ENCODE results near the gene PRPF38B.

The PRPF38B gene

DNA sequence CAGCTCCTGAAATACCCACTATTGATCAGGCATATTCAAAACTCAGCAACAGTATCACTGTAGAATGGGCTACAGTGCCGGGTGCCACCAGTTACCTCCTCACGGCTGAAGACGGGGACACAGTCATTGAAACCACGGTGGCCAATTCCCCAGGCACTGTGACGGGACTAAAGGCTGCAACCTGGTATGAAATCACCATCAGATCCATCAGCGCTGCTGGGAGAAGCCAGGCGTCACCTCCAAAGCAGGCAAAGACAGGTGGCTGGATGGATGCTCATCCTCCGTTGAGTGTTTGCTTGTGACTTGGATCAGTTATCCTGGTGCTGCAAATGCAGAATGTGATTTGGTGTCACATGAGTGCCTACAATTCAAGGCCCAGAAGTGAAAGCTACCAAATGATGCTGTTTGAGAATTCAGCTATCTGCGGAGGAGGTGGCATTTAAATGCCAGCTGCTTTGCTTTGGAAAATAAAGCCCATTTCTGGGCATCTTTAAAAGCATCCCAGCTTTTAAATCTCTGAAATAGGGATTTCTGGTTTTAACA, 25.7 kb downstream of the PRPF38B start:
- DNase-seq (ENCODE audit: low read depth in 2 of 2) = no peak

DNA sequence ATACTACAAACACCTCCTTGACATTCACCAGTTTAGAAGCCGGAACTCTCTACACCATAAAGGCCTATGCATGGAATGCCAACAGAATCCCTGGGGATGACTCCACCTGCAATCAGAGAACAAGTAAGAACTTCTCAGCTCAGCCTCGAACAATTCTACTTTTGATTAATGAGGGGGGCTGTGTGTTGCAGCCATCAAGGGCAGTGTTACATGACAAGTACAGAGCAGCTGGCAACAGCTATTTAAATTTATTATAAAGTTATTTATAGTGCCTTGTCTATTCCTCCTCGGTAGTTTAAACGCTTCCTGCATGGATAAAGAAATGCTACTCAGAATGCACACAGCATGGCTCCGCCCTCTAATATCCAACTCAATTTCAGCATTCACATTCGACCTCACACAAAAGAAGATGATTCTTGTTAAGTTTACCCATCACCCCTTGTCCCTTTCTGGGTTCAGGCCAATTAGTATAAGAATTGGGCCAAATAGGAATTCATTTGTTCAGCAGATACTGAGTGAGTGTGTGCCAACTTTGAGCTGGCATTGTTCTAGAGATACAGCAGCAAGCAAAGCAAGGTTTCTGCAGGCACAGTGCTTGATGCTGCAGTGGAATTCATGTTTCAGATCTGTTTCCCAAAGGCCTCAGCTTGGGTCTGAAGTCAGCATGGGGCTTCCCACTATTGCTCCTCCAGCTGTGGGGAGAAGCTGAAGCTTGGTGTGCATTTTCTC, 27.0 kb downstream of the PRPF38B start:
- no peak for DNase-seq (ENCODE audit: low read depth in 2 of 2)

- no peak for DNase-seq (ENCODE audit: low read depth in 2 of 2)
These were observed 27.7 kb downstream of the PRPF38B start for GRCh38 chr1:108719656-108720435.

- DNase-seq (ENCODE audit: low read depth in 2 of 2) = no peak
These were observed 30.2 kb downstream of the PRPF38B start for GRCh38 chr1:108722292-108722691.

GRCh38 chr1:108725906-108726305, 33.8 kb downstream of the PRPF38B start:
- DNase-seq (ENCODE audit: low read depth in 2 of 2) = no peak

GRCh38 chr1:108728327-108728923, 36.3 kb downstream of the PRPF38B start:
- no peak for DNase-seq (ENCODE audit: low read depth in 2 of 2)

DNA sequence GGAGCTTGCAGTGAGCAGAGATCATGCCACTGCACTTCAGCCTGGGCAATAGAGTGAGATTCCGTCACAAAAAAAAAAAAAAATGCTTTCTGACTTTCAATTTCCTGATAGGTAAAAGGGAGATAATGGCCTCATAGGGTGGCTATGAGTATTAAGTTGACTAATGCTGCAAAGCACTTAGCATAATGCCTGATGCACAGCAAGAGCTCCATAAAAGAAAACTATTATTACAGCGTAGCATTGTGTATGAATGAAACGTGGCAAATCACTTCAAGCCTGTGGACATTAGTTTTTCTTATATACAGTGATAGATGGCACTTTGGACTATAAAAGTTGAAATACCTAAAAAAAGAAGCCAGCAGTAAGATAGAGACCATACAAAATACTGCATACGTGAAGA, 37.4 kb downstream of the PRPF38B start:
- DNase-seq (ENCODE audit: low read depth in 2 of 2) = no peak

DNA sequence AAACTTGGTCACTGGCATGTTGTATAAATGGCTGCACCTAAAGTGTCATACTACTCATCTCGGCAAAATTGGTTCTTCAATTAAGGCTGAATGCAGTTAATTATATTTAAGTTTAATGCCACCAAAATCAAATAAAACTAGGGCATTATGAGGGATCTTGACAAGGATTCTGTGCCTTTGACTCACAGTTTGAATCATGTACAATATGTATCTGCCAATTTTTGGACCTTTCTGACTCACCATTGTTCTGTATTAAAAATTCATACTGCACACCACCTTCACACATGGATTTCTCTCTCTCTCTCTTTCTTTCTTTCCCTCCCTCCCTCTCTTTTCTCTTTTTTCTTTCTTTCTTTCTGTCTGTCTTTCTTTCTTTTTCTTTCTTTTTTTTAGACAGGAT, 40.3 kb downstream of the PRPF38B start:
- no peak for DNase-seq (ENCODE audit: low read depth in 2 of 2)

DNA sequence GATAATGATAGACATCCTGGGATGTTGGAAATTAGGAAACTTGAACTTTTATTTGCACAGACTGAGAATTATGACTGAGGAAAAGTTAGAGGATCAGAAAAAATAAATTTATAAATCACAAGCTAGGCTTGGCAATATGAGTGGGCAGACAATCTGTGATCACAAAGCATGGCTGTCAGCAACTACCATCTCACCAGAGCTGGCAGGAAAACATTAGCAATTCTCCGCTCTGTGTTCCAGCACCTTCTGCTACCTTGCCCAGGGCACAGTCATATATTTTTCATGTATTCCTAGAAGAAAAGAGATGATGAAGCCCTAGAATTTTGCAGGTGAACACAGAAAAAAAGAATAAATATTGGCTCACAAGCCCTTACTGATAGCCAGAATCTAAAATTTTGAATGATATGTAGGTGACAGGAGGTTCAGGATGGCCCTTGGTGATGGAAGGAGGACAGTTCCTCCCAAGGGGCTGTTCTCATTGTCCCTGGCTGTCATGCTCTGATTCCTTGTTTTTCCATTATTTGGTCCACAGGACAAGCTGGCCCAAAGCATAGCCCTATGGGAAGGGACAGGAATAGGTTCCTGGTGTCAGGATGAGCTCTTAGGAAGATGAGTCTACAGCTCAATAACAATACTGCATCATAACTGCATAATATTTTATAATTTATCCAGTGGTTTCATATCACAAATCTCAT, 42.2 kb downstream of the PRPF38B start:
- no peak for DNase-seq (ENCODE audit: low read depth in 2 of 2)

- DNase-seq (ENCODE audit: low read depth in 2 of 2) = no peak
These were observed 50.1 kb downstream of the PRPF38B start for GRCh38 chr1:108742253-108742652.

GRCh38 chr1:108745980-108746381, 53.9 kb downstream of the PRPF38B start:
- no peak for DNase-seq (ENCODE audit: low read depth in 2 of 2)

DNA sequence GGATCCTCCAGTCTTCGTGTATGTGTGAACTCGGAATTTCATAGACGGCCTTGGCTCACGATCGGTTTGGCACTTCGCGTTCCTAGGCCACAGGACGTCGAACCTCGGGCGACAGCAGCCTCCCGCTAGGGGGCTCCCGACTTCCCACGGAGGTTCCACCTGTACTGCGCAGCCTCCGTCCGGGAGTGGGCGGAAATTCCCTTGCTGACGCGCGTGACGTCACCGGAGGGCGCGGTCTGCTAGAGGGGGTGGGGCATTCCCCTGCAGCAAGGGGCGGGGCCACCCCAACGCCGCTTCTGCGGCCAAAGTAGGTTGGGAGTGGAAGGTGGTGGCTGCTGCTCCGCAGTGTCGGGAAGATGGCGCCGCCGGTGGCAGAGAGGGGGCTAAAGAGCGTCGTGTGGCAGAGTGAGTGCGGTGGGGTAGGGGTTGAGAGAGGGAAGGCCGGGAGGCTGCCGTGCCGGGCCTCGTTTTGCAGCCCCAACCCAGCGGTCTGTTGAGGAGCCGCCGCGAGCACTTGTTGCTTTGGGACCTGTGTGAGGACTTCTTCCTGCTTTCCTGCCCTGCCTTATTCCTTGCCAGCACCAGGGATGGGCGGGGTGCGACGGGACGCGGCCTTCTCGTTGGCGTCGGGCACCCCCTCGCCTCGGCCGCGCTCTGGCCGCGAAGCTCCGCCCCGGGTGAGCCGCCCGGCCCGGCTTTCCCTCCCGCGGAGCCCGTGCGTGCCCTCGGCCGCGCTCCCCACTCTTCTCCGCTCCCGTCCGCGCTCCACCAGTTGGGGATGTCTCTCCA, 54.5 kb downstream of the PRPF38B start, which contains the start of gene STXBP3:
Gene STXBP3, plus strand, starts transcription at position 293 of the 789 bp plus-strand sequence. Its CDS starts 64 bp downstream, at position 357.
- DNase-seq (ENCODE audit: low read depth in 2 of 2) = peak; percentile 99 to 100

- DNase-seq (ENCODE audit: low read depth in 2 of 2) = peak in 1 of 2 donors; percentile 11
These were observed 55.2 kb downstream of the PRPF38B start for GRCh38 chr1:108747171-108747850.

DNA sequence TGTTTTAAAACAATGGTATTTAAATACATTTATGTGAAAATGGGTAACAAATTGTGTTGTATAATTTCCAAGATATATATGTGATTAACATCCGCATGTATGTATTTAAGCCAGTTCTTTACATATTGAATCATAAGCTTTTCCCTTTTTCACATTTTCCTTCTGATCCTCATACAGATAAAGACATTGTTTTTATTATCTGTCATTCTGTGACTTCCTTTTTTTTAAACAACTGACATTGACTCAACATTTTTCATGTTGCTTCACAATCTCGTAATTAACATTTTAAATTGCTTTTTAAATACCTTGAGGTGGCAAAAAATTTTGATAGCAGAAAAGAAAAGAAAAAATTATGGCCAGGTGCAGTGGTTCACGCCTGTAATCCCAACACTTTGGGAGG, 55.8 kb downstream of the PRPF38B start:
- DNase-seq (ENCODE audit: low read depth in 2 of 2) = no peak

DNA sequence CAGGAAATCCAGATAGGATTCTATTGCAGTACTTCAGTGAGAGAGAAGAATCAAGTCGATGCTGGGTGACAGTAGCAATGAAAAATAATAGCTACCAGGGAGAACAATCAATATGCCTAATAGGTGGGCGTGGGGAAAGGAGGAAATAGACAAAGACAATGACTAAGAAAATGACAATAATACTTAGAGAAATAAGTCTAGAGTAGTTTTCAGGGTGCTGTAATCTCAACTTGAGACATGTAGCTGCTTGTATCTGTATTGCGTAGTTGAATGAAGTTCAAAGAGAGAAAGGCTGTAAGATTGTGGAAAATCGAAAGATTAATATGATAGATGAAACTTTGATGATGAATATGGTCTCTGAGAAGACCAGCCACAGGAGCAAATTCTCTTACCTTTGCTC, 57.0 kb downstream of the PRPF38B start:
- no peak for DNase-seq (ENCODE audit: low read depth in 2 of 2)

DNA sequence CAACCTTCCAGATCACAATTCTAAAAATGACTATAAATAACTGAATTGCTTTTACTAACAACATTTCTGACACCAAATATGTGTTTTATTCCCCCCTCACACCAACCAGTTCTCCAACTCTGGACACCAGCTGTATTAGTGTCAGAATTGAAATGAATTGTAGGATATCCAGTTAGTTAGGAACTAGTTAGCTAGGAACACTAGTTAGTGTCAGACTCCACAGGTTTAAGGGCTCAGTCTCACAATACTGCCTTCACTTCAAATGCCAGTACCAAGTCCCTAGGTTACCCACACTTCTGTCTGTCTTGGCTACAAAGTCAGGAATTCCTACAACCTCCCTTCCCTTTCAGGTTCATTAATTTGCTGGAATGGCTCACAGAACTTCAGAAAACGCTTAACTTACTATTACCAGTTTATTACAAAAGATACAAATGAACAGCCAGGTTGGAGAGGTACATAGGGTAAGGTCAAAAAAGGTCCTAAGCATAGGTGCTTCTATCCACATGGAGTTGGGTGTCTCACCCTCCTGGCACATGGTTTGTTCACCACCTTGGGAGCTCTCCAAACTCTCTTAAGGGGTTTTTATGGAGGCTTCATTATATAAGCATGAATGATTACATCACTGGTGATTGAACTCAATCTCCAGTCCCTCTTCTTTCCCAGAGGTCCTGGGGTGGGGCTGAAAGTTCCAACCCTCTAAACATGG, 58.5 kb downstream of the PRPF38B start:
- no peak for DNase-seq (ENCODE audit: low read depth in 2 of 2)
